ENCODE measurements around the gene SRGAP1.
"Not testable (repeated sequence)": the region's sequence is repeated elsewhere in the genome, so short reads cannot be mapped to it uniquely, and the experiment has no call there.

The SRGAP1 gene

DNA sequence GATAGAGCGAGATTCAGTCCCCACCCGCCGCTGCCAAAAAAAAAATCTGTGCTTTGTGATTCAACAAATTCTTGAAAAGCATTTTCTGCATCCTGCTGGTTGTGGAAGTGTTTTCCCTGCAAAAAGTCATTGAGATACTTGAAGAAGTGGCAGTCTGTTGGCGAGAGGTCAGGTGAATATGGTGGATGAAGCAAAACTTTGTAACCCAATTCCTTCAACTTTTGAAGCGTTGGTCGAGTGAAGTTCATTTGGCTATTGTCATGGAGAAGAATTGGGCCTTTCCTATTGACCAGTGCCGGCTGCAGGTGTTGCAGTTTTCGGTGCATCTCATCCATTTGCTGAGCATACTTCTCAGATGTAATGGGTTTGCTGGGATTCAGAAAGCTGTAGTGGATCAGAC is 20.9 kb downstream of the SRGAP1 start:
- DNase-seq (ENCODE audit: low read depth in 2 of 2, low spot score in 1 of 2): no peak

DNA sequence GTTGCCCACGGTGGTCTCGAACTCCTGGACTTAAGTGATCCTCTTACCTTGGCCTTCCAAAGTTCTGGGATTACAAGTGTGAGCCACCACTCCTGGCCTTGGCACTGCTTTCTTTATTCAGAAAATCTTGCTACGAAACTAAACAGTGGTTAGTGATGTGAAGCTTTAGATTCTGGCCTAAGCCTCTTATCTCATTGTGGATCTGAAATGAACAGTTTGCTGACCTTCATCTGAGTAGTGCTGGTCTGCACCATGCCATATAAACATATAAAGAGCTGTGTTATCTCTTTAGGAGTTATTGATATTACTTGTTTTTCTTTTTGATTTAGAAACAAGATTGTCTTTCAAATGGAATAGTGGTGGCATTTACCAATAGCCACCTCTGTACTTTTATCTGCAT is 22.6 kb downstream of the SRGAP1 start:
- no peak for DNase-seq (ENCODE audit: low read depth in 2 of 2, low spot score in 1 of 2)

DNA sequence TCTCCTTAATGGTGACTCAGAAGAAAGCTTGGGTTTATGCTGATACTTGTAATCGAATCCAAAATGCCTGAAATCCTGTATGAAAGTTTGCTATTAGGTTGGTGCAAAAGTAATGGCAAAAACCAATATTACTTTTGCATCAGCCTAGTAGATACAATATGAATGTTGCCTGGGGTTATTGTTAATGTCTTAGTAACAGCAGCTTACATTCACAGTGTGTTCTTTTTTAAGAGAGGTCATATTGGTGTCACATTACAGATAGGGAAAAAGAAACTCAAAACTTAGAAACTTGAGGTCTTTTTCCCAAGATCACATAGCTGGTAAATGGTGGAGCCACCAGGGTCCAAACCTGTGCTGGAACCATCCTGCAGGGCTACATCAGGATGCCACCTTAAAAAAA is 25.2 kb downstream of the SRGAP1 start:
- no peak for DNase-seq (ENCODE audit: low read depth in 2 of 2, low spot score in 1 of 2)

DNA sequence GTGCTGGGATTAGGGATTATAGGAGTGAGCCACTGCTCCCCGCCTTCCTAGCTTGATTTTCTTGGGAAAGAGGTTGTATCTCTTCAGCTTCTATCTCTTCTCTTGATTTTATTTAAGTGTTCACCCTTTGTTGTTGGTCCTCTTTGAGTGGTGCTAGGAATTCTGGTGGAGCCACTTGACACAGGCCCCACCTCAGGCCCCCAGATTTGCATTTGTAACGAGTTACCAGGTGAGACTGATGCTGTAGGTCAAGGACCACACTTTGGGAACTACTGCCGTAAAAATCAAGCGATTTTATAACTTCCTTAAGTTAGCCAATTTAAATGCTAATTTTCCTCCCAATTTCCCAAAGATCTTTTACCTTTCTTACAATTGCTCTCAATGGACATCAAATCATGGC is 26.3 kb downstream of the SRGAP1 start:
- DNase-seq (ENCODE audit: low read depth in 2 of 2, low spot score in 1 of 2): no peak

DNA sequence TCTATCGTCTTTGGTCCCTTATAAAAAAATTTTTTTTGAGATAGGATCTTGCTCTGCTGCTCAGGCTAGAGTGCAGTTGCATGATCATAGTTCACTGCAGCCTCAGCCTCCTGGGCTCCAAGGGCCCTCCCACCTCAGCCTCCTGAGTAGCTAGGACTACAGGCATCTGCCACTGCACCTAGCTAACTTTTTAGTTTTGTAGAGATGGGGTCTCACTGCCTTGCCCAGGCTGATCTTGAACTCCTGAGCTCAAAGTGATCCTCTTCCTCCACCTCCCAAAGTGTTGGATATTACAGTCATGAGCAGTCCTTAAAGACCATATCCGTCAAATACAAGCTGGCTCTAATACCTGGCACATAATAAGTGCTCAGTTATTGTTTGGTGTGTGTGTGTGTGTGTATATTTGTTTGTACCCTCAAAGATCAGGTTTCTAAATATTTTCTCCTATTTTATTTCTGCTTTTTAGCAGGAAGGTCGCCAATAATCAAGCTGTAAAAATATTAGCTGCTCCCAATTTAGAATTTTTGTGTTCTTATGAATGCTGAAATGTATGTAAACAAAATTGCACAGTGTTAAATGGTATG is 30.5 kb downstream of the SRGAP1 start:
- DNase-seq (ENCODE audit: low read depth in 2 of 2, low spot score in 1 of 2): no peak

DNA sequence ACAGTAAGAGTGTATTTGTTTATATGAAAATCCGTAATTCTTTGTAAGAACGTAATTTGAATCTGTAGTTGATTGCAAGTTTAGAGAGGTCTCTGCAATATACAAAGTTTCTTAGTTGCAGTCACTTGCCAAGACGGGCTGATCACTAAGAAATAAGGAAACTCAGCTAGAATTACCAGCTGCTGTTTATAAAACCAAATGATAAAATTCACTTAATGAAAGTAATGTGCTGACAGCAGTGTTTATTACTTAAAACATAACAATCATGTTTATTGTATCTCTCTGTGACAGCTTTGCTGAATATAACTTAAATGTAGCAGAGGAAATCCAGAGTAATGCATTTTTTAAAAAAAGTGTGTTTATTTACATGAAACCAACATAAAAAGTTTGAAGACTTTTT is 31.2 kb downstream of the SRGAP1 start:
- no peak for DNase-seq (ENCODE audit: low read depth in 2 of 2, low spot score in 1 of 2)

DNA sequence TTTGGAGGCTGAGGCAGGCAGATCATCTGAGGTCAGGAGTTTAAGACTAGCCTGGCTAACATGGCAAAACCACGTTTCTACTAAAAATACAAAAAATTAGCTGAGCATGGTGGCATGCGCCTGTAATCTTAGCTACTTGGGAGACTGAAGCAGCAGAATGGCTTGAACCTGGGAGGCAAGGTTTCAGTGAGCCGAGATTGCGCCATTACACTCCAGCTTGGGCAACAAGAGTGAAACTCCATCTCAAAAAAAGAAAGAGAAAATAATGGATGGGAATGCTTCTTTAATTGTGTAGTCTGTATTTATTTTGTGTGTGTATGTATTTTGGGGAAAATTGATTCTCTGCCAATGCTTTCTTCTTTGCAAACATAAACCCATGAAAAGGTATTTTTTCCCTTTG is 32.5 kb downstream of the SRGAP1 start:
- no peak for DNase-seq (ENCODE audit: low read depth in 2 of 2, low spot score in 1 of 2)

DNA sequence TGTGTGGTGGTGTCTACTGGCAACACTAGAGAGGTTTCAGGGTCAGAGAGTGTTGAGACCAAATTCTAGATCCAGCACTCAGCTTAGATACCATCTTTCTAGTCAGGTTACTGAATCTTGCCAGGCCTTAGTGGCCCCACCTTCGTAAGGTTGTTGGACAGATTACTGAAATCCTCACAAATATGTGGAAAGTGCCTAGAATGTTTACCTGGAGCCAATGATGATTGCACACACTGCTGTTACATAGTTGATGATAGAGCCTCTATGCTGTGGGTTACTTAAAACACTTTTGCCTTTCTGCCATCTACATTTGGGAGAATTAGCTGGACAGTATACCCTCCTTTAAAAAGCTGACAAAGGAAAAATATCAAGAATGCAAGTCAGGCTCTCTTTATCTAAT is 33.2 kb downstream of the SRGAP1 start:
- DNase-seq (ENCODE audit: low read depth in 2 of 2, low spot score in 1 of 2): no peak

DNA sequence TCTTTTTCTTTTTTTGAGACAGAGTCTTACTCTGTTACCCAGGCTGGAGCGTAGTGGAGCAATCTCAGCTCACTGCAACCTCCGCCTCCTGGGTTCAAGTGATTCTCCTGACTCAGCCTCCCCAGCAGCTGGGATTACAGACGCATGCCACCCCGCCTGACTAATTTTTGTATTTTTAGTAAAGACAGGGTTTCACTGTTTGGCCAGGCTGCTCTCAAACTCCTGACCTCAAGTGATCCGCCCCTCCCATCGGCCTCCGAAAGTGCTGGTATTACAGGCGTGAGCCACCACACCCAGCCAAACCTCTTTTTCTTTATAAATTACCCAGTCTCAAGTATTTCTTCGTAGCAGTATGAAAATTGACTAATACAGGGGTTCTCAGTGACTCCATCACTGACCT is 35.7 kb downstream of the SRGAP1 start:
- not testable (repeated sequence) for DNase-seq (ENCODE audit: low read depth in 2 of 2, low spot score in 1 of 2)

DNA sequence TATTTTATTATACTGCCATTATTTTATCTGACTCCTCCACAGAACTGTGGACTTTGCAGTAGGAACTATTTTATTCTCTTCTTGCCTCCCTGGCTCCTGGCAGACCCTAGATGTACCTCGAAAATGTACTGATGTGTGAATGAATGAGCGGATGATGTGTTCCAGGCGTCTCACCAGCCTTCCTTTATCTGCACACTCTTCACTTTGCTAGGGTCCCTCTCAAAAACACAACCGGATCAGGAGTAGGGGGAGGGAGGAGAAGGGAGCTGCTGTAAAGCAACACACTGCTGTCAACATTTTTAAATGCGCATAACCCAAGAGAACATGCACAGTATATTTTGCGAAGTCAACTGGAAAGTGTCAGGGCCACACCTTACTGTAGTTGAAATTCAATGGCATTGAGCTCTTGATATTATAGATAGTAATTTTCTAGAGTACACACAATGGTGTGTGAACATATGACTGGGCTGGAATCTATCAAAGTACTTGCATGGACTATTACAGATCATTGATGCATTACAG is 36.3 kb downstream of the SRGAP1 start:
- no peak for DNase-seq (ENCODE audit: low read depth in 2 of 2, low spot score in 1 of 2)

DNA sequence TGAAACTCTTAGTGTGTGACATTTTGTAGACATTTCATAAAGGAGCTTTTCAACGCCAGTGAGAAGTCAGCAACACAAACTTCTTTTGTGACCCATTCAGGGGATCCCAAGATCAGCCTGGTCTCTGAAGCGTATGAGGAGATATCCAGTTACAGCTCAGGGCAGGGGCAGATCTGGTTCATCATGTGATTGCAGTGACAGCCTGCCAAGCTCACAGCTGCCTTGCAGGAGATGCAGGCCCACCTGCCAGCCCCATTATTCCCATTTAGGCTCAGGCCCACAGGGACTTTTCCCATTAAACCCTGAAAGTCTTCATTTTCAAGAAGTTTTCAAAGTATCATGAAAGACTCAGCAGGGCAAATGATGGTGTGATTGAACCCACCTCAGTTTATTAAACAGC is 38.3 kb downstream of the SRGAP1 start:
- DNase-seq (ENCODE audit: low read depth in 2 of 2, low spot score in 1 of 2): no peak

DNA sequence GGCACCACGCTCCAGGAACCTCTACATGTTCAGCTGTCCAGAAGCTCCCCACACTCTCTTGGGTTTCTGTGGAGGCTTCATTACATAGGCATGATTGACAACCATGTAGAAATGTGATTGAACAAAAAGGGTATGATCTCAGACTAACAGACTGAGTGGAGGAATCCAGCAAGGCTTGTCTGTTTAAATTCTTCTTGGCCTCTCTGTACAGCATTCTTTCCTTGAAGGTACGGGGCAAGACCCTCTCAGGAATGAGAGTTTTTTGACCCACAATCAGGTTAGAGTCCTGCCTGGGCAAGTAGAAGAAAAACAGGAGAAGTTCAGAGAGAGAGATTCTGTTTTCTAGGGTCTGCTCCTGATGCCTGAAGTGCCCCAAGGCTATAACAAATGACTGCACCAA is 40.9 kb downstream of the SRGAP1 start:
- DNase-seq (ENCODE audit: low read depth in 2 of 2, low spot score in 1 of 2): no peak

DNA sequence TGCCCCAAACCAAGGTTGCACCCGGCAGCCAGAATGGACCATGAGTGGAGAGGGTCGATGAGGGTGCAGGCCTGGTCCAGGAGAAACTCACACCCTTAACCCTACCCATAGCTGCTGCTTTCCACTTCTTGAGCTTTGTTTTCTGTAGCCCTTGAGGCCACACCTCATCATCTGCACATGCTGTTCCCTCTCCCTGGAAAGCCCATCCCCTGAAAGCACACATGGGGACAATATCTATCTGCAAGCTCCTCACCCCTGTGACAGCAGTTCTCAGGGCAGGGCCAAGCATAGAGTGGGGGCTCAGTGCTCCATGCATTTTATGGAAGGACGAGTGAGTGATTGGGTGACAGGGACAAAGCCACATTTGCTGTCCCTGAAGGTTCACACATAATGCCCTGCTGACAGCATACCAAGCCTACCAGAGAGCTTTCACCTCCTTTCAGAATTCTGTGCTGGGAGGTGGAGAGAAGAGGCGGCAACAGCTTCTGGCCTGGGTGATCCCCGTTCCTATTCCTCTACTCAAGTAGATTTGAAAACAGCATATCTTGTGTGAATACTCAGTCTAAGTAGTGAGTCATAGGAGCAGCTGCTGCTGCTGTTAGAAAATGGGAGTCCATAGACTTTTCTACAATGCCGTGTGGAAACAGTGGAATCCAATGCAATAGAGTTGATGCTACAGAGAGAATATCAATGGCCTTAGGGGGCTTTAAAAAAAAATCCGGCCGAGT is 44.6 kb downstream of the SRGAP1 start:
- no peak for DNase-seq (ENCODE audit: low read depth in 2 of 2, low spot score in 1 of 2)

DNA sequence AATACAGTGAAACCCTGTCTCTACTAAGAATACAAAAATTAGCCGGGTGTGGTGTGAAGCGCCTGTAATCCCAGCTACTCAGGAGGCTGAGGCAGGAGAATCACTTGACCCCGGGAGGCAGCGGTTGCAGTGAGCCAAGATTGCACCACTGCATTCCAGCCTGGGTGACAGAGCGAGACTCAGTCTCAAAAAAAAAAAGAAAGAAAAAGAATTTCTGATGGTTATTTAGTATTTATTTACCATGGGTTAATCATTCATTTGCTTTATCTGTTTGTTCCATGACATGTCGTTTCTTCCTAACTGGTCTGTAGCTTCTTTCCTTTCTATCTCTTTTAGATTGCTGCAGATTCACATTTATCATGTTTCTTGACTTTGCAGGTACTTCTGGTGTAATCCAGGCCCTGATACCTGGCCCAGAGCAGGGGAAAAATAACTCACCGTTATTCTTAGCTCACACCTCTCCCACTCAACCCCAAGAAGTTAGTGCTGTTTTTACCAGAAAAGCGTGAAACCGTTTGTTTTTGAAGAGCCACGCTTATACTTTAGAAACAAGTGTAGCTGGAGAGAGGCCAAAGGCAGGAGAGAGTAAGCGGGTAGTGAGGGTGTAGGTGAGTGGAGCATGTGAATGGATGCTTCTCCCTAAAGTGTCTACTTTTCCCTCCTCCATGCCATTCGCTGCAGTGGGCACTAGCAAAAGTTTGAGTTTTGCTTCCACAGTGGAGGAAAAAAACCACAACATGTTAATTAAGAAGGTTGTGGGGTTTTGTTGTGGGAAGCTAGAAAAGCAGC is 45.4 kb downstream of the SRGAP1 start:
- no peak for DNase-seq (ENCODE audit: low read depth in 2 of 2, low spot score in 1 of 2)

DNA sequence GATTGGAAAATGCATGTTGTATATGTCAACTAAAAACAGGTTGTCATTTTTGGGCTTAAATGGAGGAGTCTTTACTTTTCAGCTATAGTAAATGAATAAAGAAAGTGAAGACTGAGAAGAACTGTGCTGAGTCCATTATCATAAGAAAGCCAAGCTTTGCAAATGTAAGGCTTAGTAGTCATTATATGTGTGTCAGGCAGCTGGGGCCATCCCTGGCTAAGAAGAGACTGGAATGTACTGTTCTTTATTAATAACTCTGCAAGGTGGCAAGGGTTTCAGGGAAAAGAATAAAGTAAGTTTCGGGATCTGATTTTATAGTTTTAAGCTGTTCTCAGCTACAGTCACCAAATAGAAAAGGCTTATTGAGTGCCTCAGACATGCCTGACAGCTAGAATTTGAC is 48.7 kb downstream of the SRGAP1 start:
- no peak for DNase-seq (ENCODE audit: low read depth in 2 of 2, low spot score in 1 of 2)

DNA sequence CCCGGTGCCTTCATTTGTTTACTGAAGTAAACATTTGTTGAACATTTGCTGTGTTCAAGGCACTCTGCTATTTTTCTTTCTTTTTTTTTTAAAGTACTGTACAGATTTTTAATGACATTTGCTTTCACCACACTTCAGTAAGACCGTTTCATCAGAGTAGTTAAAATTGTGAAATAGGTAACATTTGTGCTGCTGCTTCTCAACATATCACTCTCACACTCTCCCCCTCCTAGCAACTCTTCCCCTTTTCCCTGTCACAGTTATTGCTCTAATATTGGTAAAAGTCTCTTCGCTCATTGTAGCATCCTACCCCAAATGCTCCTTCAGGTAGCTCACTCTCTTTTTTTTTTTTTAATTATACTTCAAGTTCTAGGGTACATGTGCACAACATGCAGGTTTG is 49.6 kb downstream of the SRGAP1 start:
- no peak for DNase-seq (ENCODE audit: low read depth in 2 of 2, low spot score in 1 of 2)

DNA sequence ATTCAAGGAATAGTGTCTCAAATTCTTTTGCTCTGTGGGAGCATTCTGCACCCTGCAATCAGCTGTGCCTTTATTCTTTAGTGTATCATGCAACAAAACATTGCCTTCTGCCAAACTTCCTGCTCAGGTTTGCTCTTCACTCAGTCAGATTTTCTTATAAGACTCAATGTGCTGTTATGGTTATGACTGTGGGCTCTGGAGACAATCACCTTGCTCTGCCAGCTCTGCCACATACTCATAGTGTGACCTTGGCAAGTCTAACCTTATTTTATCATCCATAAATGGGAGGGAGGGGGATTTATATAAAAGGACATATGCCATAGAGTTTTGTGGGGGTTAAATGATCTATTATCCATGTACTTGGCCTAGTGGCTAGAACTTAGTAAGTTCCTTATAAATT is 51.3 kb downstream of the SRGAP1 start:
- no peak for DNase-seq (ENCODE audit: low read depth in 2 of 2, low spot score in 1 of 2)

DNA sequence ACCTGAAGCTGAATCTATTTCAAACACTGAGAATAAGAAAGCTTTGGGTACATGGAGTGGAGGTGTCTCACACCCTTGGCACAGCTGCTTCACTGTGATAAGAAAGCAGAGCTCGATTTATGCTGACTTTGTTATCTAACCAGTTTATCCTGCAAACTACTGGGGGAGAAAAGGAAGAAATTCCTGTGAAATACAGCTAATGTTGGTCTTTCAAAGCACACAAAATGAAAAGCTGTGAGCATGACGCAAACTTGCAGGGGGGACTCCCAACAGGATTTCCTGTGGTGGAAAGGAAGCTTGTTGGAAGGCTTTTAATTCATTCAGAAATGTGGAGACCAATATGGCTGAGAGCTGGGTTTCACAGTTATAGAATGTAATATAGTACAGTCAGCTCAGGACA is 53.4 kb downstream of the SRGAP1 start:
- DNase-seq (ENCODE audit: low read depth in 2 of 2, low spot score in 1 of 2): no peak

DNA sequence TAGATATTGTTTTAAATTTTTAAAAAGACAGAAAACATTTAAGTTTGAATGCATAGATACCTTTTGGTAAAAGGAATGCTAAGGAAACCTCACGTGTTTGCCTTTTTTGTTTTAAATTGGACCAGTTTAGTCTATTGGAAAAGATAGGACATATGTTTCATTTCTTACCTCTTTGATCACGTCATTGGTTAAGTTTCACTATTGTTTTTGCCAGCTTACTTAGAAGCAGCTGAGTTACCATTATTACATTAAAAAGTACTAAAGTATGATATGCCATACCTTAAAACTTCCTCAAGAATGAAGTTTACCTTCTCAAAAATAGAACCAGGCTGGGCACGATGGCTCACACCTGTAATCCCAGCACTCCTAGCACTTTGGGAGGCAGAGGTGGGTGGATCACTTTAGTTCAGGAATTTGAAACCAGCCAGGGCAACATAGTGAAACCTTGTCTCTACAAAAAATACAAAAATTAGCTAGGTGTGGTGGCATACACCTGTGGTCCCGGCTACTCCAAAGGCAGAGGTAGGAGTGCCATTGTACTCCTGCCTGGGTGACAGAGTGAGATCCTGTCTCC is 54.4 kb downstream of the SRGAP1 start:
- no peak for DNase-seq (ENCODE audit: low read depth in 2 of 2, low spot score in 1 of 2)

DNA sequence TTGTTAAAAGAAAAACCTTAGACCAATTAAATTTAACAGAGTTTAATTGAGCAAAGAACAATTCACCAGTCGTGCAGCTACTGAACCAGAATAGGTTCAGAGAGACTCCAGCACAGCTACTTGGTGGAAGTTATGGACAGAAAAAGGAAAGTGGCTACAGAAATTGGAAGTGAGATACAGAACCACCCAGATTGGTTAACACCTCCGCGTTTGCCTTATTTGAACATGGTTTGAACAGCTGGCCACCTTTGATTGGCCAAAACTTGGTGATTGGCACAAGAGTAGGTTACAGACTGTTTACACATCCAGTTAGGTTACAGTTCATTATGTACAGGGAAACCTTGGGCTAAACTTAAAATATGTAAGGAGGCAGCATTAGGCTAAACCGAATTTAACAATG is 54.9 kb downstream of the SRGAP1 start:
- DNase-seq (ENCODE audit: low read depth in 2 of 2, low spot score in 1 of 2): no peak

DNA sequence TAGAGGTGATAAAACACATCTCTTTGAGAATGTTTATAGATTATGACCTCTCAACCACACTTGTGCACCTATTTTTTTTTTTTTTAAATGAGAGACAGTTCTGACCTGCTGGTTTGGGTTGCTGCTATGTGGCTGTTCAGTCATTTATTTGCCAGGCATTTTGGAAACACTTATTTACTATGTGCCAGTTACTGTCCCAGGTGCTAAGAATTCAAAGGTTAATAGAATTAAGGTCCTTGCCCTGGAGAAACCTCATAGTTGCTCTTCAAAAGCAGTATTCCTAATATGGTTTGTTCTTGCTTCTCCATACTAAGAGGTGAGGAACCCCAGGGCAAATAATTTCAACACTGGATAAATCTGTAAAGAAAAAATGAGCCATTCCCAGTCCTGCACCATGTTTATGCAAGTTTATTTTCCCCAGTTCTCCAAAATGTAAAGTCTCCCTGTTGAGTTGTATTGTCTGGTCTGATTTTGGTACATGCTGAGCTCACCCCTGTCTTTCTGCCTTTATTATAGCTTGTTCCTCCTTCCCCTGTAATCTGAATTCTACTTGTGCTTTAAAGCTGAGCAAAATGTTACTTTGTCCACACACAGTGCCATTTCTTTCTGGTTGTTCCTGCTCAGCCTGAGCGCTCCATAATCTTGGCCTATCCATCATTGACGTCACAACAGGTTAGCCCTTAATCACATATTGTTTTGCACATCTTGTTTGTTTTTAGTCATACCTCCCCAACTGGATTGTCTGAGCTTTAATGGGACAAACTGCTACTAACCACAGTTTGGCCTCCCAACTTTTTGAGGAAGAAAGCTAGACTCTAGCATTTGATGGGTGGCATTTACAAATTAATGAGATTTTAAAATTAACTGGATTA is 56.7 kb downstream of the SRGAP1 start:
- no peak for DNase-seq (ENCODE audit: low read depth in 2 of 2, low spot score in 1 of 2)
